BLaER1 (cell line): ENCODE data around the gene CERS4.

ENCODE experiments used
- H3K27ac ChIP-seq: shearing (Covaris generic); formaldehyde crosslinking; 2 replicates; pipeline ENCODE4 v1.8.1; 2022
- H3K27me3 ChIP-seq: shearing (Covaris generic); formaldehyde crosslinking; 2 replicates; pipeline ENCODE4 v1.8.1; 2022
- H3K36me3 ChIP-seq: shearing (Covaris generic); formaldehyde crosslinking; 2 replicates; pipeline ENCODE4 v1.8.1; 2022
- H3K4me1 ChIP-seq: shearing (Covaris generic); formaldehyde crosslinking; 2 replicates; pipeline ENCODE4 v1.8.1; 2022
- H3K4me2 ChIP-seq: shearing (Covaris generic); formaldehyde crosslinking; 2 replicates; pipeline ENCODE4 v1.8.1; 2022
- H3K4me3 ChIP-seq: shearing (Covaris generic); formaldehyde crosslinking; 2 replicates; pipeline ENCODE4 v1.8.1; 2022
- H3K9ac ChIP-seq: shearing (Covaris generic); formaldehyde crosslinking; 2 replicates; pipeline ENCODE4 v1.8.1; 2022
- H3K9me3 ChIP-seq: shearing (Covaris generic); formaldehyde crosslinking; 2 replicates; pipeline ENCODE4 v1.8.1; 2022
- H4K20me1 ChIP-seq: shearing (Covaris generic); formaldehyde crosslinking; 2 replicates; pipeline ENCODE4 v1.8.1; 2022
- Cebpa-rat ChIP-seq: shearing (Covaris generic); IDR thresholded peaks from 2 replicates; pipeline ENCODE4 v1.8.1; 2022

The CERS4 gene

GRCh38 chr19:8304841-8305621, 95.9 kb downstream of the CERS4 start:
- Histone ChIP-seq H3K4me2 (peak overlapping the region; percentile 93), H3K27ac (peak overlapping the region; percentile 46; the same call in 1 of the 2 replicates), H3K4me3 (no peak overlapping the region), H3K27me3 (no peaks in the 10 kb centered on the region), H4K20me1 (peaks cover 52% of the 10 kb centered on the region), H3K9me3 (no peaks in the 10 kb centered on the region), H3K4me1 (peaks cover 65% of the 10 kb centered on the region), H3K9ac (0 out of 2 replicates have a peak overlapping the region, but pooled peaks have one; percentile 41), H3K36me3 (peaks cover 61% of the 10 kb centered on the region)
- no peak for TF ChIP-seq Cebpa-rat

- peaks cover 52% of the 10 kb centered on the region for H4K20me1 ChIP-seq
- peak overlapping the region; percentile 93 for H3K4me2 ChIP-seq
- peaks cover 65% of the 10 kb centered on the region for H3K4me1 ChIP-seq
- H3K4me3 ChIP-seq, result no peak overlapping the region
- H3K9me3 ChIP-seq, result no peaks in the 10 kb centered on the region
- TF ChIP-seq Cebpa-rat, result no peak
- H3K9ac ChIP-seq, result peak overlapping the region; percentile 8; the same call in 1 of the 2 replicates
- no peaks in the 10 kb centered on the region for H3K27me3 ChIP-seq
- peaks cover 69% of the 10 kb centered on the region for H3K36me3 ChIP-seq
- peak overlapping the region; percentile 96; the same call in 1 of the 2 replicates for H3K27ac ChIP-seq
Observed at GRCh38 chr19:8305798-8306197, 96.6 kb downstream of the CERS4 start.

GRCh38 chr19:8306235-8307054, 97.3 kb downstream of the CERS4 start:
- H4K20me1 ChIP-seq, result peaks cover 52% of the 10 kb centered on the region
- peaks cover 75% of the 10 kb centered on the region for H3K36me3 ChIP-seq
- H3K9ac ChIP-seq, result peak overlapping the region; percentile 93
- peak overlapping the region; percentile 82 for H3K4me3 ChIP-seq
- peak overlapping the region; percentile 96 for H3K27ac ChIP-seq
- no peak for TF ChIP-seq Cebpa-rat
- H3K4me2 ChIP-seq, result peak overlapping the region; percentile 93
- H3K9me3 ChIP-seq, result no peaks in the 10 kb centered on the region
- H3K4me1 ChIP-seq, result peaks cover 65% of the 10 kb centered on the region
- H3K27me3 ChIP-seq, result no peaks in the 10 kb centered on the region

- H3K9me3 ChIP-seq, result no peaks in the 10 kb centered on the region
- H3K9ac ChIP-seq, result peak overlapping the region; percentile 93
- peaks cover 75% of the 10 kb centered on the region for H3K36me3 ChIP-seq
- TF ChIP-seq Cebpa-rat, result no peak
- peak overlapping the region; percentile 82 for H3K4me3 ChIP-seq
- peaks cover 45% of the 10 kb centered on the region for H4K20me1 ChIP-seq
- H3K27ac ChIP-seq, result peak overlapping the region; percentile 96
- H3K4me1 ChIP-seq, result peaks cover 61% of the 10 kb centered on the region
- H3K4me2 ChIP-seq, result peak overlapping the region; percentile 93
- H3K27me3 ChIP-seq, result no peaks in the 10 kb centered on the region
Observed at GRCh38 chr19:8307400-8307964, 98.3 kb downstream of the CERS4 start.

- peaks cover 55% of the 10 kb centered on the region for H3K4me1 ChIP-seq
- peak within 1 kb of the TSS; percentile 96 for H3K27ac ChIP-seq
- peak within 1 kb of the TSS; percentile 82 for H3K4me3 ChIP-seq
- H3K36me3 ChIP-seq, result peaks cover 75% of the 10 kb centered on the region
- H3K9ac ChIP-seq, result peak within 1 kb of the TSS; percentile 93
- H4K20me1 ChIP-seq, result peaks cover 40% of the 10 kb centered on the region
- peak within 1 kb of the TSS; percentile 93 for H3K4me2 ChIP-seq
- no peak for TF ChIP-seq Cebpa-rat
- H3K27me3 ChIP-seq, result no peaks in the 10 kb centered on the region
- no peaks in the 10 kb centered on the region for H3K9me3 ChIP-seq
Observed at GRCh38 chr19:8307965-8308866, 99.0 kb downstream of the CERS4 start, which contains the start of gene CD320. CD320 (minus strand) TSS chr19:8308358; CDS start chr19:8308290, 68 bp downstream.

GRCh38 chr19:8308891-8309291, 99.7 kb downstream of the CERS4 start:
- Histone ChIP-seq H3K4me2 (peak overlapping the region; percentile 93), H3K9me3 (no peaks in the 10 kb centered on the region), H3K4me3 (peak overlapping the region; percentile 82), H3K27me3 (no peaks in the 10 kb centered on the region), H3K27ac (no peak overlapping the region), H4K20me1 (peaks cover 33% of the 10 kb centered on the region), H3K9ac (peak overlapping the region; percentile 93), H3K4me1 (peaks cover 49% of the 10 kb centered on the region), H3K36me3 (peaks cover 75% of the 10 kb centered on the region)
- no peak for TF ChIP-seq Cebpa-rat

- Histone ChIP-seq H4K20me1 (peaks cover 17% of the 10 kb centered on the region; the same call in 1 of the 2 replicates), H3K4me1 (peaks cover 32% of the 10 kb centered on the region)
- no peak for TF ChIP-seq Cebpa-rat
Observed at GRCh38 chr19:8310342-8311055, 101.3 kb downstream of the CERS4 start.

GRCh38 chr19:8311461-8312260, 102.5 kb downstream of the CERS4 start:
- Histone ChIP-seq H3K27me3 (no peaks in the 10 kb centered on the region), H4K20me1 (peaks cover 6% of the 10 kb centered on the region; the same call in 1 of the 2 replicates), H3K36me3 (peaks cover 76% of the 10 kb centered on the region), H3K4me2 (no peak overlapping the region), H3K9ac (no peak overlapping the region), H3K4me3 (no peak overlapping the region), H3K27ac (peak overlapping the region; percentile 49; the same call in 1 of the 2 replicates), H3K9me3 (no peaks in the 10 kb centered on the region), H3K4me1 (peaks cover 26% of the 10 kb centered on the region)
- TF ChIP-seq Cebpa-rat, result no peak

More at GRCh38 chr19:8310342-8311055, 101.3 kb downstream of the CERS4 start:
- no peak overlapping the region for H3K4me3 ChIP-seq
- H3K27me3 ChIP-seq, result no peaks in the 10 kb centered on the region
- no peak overlapping the region for H3K9ac ChIP-seq
- H3K27ac ChIP-seq, result no peak overlapping the region
- H3K9me3 ChIP-seq, result no peaks in the 10 kb centered on the region
- H3K36me3 ChIP-seq, result peaks cover 75% of the 10 kb centered on the region
- no peak overlapping the region for H3K4me2 ChIP-seq
